H4 (cell line): ENCODE measurements around the gene GSTT4. TPM values are rescaled to one million over a fixed set of nuclear protein-coding genes. Genes with fewer than 3 reads are reported as not detected.
"Not testable (repeated sequence)": the region's sequence is repeated elsewhere in the genome, so short reads cannot be mapped to it uniquely, and the experiment has no call there.

Experiments
- DNase-seq: peaks from one replicate; pipeline ENCODE4 v3.0.0-alpha.2; 2015; ENCODE audit warnings: low spot score
- total RNA-seq: library from RNA; depleted of rRNA; stranded (reverse); fragments of >200 nt; shearing (Covaris generic); gene quantifications from 2 replicates; pipeline ENCODE4 v1.2.3, GENCODE V29; 2014

GSTT4 gene
- total RNA-seq, 1 experiment from 2014 or later = not detected

DNA sequence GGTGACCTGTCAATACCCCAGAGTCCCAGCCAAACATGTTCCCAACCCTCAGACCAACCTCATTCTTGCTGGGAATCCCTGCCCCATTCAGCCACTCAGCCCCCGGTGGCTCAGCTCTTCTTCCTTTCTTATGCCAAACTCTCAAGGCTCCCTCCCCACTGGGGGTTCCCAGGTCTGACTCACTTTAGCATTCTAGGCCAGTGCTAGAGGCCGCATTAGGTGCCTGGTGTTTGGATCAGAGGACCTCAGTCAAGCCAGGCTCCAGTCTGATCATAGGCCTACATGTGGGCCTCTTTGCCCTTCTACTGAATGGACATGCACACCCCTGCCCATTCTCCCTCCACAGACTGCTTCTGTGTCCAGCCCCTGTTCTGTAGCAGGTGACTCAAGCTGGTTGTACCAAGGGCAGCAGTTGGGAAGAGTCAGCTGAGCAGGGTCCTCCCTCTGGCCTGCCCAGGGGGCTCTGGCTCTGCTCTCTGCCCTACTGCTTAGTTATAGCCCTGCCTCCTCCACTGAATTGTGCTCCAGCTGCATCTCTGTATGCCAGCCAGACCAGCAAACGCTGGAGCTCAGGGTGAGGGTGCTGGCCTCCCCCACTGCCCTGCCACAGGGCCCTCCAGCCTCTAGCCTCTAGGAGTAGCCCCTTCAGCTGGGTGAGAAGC is 15.5 kb downstream of the GSTT4 start:
- DNase-seq = not testable (repeated sequence)

DNA sequence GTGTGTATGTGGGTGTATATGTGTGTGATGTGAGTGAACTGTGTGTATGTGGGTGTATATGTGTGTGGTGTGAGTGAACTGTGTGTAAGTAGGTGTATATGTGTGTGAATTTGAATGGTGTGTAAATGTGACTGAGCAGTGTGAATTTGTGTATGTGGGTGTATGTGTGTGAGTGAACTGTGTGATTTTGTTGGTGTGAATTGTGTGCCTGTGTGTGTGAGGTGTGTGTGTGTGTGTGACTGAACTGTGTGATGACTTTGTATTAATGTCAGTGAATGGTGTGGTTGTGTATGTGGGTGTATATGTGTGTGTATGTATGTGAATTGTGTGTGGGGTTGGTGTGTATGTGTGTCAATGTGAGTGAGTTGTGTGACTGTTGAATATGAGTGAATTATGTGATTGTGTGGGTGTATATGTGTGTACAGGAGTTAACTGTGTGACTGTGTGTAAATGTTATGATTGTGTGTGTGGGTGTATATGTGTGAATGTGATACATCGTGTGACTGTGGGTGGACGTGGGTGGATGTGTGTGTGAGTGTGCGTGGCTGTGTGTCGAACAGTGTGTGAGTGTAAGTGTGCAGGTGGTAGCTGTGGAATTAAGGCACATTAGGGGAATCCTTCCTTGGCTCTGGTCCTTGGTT is 18.6 kb downstream of the GSTT4 start:
- DNase-seq = not testable (repeated sequence)

GRCh38 chr22:23986089-23986488 is 19.2 kb downstream of the GSTT4 start:
- not testable (repeated sequence) for DNase-seq

GRCh38 chr22:23984430-23984829 is 20.8 kb downstream of the GSTT4 start:
- DNase-seq = peak; percentile 43

DNA sequence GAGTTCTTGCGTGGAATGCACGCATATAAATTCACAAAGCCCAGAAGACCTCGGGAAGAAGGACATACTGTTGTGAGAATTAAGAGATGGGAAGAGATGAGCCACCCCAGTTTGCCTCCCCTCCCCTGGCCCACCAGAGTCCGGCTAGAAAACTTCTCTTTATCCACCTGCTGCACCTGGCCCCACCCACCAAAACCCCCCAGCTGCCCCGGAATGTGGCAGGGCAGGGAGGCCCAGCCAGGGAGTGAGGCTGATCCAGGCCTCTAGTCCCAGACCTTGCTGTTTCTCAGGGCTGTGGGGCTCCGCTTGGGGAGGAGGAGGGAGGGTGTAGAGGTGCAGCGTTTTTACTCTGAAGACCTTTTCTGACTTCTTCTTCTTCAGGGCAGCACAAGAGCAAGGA is 24.7 kb downstream of the GSTT4 start:
- not testable (repeated sequence) for DNase-seq

- DNase-seq = not testable (repeated sequence)
Observed at GRCh38 chr22:23979557-23980240, 25.6 kb downstream of the GSTT4 start, which contains the start of gene GSTT2. Gene GSTT2, plus strand, starts transcription at chr22:23980134.

DNA sequence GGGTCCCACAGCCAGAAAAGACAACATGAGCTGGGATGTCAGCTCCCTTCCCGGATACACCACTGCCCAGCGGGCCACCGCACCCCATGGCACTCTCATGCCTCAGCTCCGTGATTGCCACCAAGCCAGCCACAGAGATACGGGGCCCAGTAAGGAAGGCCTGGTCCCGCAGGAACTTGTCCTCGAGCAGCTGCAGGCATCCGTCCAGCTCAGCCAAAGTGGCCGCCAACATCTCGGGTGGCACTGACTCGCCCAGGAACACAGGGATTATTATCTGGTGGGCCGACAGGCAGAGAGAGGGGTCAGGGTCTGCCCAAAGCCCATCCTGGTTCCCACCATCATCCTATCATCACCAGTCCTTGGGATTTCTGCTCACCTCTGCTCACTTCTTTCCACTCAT is 27.9 kb downstream of the GSTT4 start:
- DNase-seq = not testable (repeated sequence)

- not testable (repeated sequence) for DNase-seq
Observed at GRCh38 chr22:23974836-23975352, 30.4 kb downstream of the GSTT4 start.

- DNase-seq = not testable (repeated sequence)
Observed at GRCh38 chr22:23974345-23974744, 30.9 kb downstream of the GSTT4 start, which contains the start of gene DDT. Gene DDT, minus strand, starts transcription at chr22:23974441. Its CDS starts 27 bp downstream, at chr22:23974414.

DNA sequence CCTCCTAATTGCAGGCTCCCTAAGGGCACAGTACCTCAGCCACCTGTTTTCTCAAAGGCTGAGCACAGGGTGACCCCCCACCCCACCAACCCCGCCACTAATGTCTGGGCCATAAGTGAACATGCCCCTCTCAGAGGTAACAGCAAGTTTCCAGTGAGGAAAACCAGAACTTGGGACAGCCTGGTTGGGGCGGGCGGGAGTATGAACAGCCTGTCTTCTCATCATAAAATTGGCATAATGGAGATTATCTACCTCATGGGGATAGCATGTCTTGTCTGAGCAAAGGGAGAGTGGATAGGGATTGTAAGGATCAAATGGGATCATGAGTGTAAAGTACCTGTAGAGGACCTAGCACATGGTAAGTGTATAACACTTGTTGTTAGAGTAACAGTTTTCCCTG is 33.3 kb downstream of the GSTT4 start:
- DNase-seq = not testable (repeated sequence)

DNA sequence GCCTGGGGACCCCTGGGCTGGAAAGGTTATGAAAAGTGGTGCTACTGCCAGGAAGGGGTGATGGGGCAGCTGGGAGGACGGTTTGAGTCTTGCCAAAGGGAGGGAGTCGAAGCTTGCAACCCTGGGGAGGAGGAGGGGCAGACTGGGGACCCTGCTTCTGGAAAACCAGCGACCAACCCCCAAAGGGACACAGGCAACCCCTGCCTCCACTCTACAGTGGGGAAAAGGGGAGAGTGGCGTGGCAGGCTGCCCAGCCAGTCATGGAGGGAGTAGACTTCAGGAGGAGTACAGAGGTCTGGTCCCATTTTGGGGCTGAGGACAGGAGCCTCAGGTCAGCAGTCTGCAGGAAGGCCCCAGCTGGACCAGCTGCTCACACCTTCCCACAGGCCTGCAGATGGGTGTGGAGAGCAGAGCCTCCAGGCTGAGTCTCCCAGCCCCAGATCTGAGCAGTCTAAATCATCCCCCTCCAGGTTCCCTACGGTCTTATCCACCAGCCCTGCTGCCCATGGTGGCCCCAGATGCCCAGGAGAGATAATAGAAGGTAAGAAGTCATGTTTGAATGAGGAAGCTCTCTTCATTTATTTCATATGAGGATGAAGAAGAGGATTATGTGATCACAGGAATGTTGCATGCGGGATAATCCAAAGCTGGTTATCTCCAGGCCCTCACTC is 34.3 kb downstream of the GSTT4 start:
- no peak for DNase-seq

- no peak for DNase-seq
Observed at GRCh38 chr22:23970201-23970641, 35.0 kb downstream of the GSTT4 start.

DNA sequence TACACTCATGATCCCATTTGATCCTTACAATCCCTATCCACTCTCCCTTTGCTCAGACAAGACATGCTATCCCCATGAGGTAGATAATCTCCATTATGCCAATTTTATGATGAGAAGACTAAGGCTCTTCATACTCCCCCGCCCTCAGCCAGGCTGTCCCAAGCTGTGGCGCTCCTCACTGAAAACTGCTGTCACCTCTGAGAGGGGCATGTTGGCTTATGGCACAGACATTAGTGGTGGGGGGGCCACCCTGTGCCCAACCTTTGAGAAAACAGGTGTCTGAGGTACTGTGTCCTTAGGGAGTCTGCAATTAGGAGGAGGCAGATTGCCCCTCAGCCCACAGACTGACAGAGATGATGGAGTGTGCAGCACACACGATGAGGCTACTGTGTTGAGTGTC is 36.2 kb downstream of the GSTT4 start:
- no peak for DNase-seq

DNA sequence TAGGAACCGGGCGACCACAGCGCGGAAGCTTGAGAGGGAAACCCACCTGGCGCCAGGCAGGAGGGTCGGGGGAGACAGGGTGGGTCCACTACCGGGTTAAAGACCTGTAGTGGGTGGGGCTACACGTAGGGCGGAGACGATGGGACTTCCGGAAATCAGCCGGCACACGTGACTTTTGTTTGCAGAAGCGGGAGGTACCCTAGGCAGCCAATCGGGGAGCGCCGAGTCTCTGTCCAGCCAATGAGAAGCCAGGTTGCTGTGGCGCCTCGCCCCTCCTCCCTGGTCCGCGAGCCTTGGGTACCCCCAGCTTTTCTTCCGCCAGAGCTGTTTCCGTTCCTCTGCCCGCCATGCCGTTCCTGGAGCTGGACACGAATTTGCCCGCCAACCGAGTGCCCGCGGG is 38.7 kb downstream of the GSTT4 start, which contains the start of gene DDTL:
Gene DDTL (plus strand): TSS at position 321 of the 400 bp plus-strand sequence. CDS start 27 bp downstream, at position 348.
- DNase-seq = not testable (repeated sequence)

DNA sequence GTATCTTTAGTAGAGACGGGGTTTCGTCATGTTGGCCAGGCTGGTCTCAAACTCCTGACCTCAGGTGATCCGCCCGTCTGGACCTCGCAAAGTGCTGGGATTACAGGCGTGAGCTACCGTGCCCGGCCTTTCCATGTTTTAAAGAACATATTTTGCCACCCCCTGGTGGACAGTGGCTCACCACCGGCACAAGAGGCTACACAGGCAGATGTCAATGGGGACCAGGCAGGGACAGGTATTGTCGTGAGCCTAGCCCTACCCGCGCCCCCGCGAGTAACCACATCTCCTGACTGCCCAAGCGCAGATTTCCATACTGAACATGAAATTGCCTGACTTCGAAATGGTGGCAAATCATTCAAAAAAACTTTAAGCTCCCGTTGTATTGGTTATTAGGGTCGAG is 39.2 kb downstream of the GSTT4 start:
- DNase-seq = not testable (repeated sequence)

- not testable (repeated sequence) for DNase-seq
Observed at GRCh38 chr22:23961084-23961771, 44.0 kb downstream of the GSTT4 start, which contains the start of gene GSTT2B. Gene GSTT2B, minus strand, starts transcription at chr22:23961195. Its CDS starts 64 bp downstream, at chr22:23961131.

GRCh38 chr22:23956301-23956900 is 48.9 kb downstream of the GSTT4 start:
- peak; percentile 42 for DNase-seq

DNA sequence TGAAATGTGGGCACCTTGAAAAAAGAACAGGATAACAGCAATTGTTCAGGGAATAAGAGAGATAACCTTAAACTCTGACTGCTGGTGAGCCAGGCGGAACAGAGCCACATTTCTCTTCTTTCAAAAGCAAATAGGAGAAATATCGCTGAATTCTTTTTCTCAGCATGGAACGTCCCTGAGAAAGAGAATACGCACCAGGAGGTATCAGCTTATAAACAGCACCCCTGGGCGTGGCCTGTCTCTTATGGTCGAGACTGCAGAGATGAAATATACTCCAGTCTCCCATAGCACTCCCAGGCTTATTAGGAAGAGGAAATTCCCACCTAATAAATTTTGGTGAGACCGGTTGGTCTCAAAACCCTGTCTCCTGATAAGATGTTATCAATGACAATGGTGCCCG is 49.4 kb downstream of the GSTT4 start:
- not testable (repeated sequence) for DNase-seq

- not testable (repeated sequence) for DNase-seq
Observed at GRCh38 chr22:23954991-23955305, 50.3 kb downstream of the GSTT4 start.

- not testable (repeated sequence) for DNase-seq
Observed at GRCh38 chr22:23954193-23954990, 50.9 kb downstream of the GSTT4 start.
